ENCODE data around the gene ABLIM2. TPM values are rescaled to one million over a fixed set of nuclear protein-coding genes. Genes with fewer than 3 reads are reported as not detected.
A peak's percentile ranks its signal among the peaks of the same experiment; 100 is the strongest.

The ABLIM2 gene
- total RNA-seq, 2 donors from 2014 or later = 5.7 to 11.2 TPM

- H3K9me3 ChIP-seq = peaks cover 4 to 14% of the 10 kb centered on the region in 2 donors
- H3K4me3 ChIP-seq = no peak overlapping the region
- H3K27ac ChIP-seq = no peak overlapping the region
- no peaks in the 10 kb centered on the region for H3K4me1 ChIP-seq
- TF ChIP-seq CTCF (IDR thresholded peaks at IDR 0.05) = no peak
- no peak for DNase-seq (ENCODE audit: low spot score)
- no peaks in the 10 kb centered on the region for H3K36me3 ChIP-seq
- H3K27me3 ChIP-seq = no peaks in the 10 kb centered on the region
Observed at GRCh38 chr4:8171266-8171665, 12.7 kb upstream of the ABLIM2 start.

GRCh38 chr4:8170341-8170740 lies 11.7 kb upstream of the ABLIM2 start:
- Histone ChIP-seq H3K4me1 (no peaks in the 10 kb centered on the region), H3K27ac (no peak overlapping the region), H3K4me3 (no peak overlapping the region), H3K27me3 (no peaks in the 10 kb centered on the region), H3K36me3 (no peaks in the 10 kb centered on the region), H3K9me3 (peaks cover 4 to 14% of the 10 kb centered on the region in 2 donors)
- no peak for TF ChIP-seq CTCF (IDR thresholded peaks at IDR 0.05)
- DNase-seq (ENCODE audit: low spot score) = no peak

GRCh38 chr4:8169763-8170162 lies 11.2 kb upstream of the ABLIM2 start:
- no peak for DNase-seq (ENCODE audit: low spot score)
- H3K27me3 ChIP-seq = no peaks in the 10 kb centered on the region
- peaks cover 4 to 14% of the 10 kb centered on the region in 2 donors for H3K9me3 ChIP-seq
- H3K4me3 ChIP-seq = no peak overlapping the region
- H3K27ac ChIP-seq = no peak overlapping the region
- no peaks in the 10 kb centered on the region for H3K36me3 ChIP-seq
- no peak for TF ChIP-seq CTCF (IDR thresholded peaks at IDR 0.05)
- no peaks in the 10 kb centered on the region for H3K4me1 ChIP-seq

GRCh38 chr4:8168832-8169598 lies 10.4 kb upstream of the ABLIM2 start:
- TF ChIP-seq CTCF (IDR thresholded peaks at IDR 0.05) = no peak
- Histone ChIP-seq H3K36me3 (no peaks in the 10 kb centered on the region), H3K9me3 (peaks cover 4 to 14% of the 10 kb centered on the region in 2 donors), H3K4me1 (no peaks in the 10 kb centered on the region), H3K4me3 (no peak overlapping the region), H3K27ac (no peak overlapping the region), H3K27me3 (no peaks in the 10 kb centered on the region)
- no peak for DNase-seq (ENCODE audit: low spot score)

GRCh38 chr4:8168232-8168631 lies 9.6 kb upstream of the ABLIM2 start:
- Histone ChIP-seq H3K27ac (no peak overlapping the region), H3K36me3 (no peaks in the 10 kb centered on the region), H3K27me3 (no peaks in the 10 kb centered on the region), H3K4me1 (no peaks in the 10 kb centered on the region), H3K9me3 (peaks cover 4 to 14% of the 10 kb centered on the region in 2 donors), H3K4me3 (no peak overlapping the region)
- DNase-seq (ENCODE audit: low spot score) = no peak
- peak in 1 of 2 donors; percentile 37 for TF ChIP-seq CTCF (IDR thresholded peaks at IDR 0.05)

GRCh38 chr4:8167815-8168214 lies 9.2 kb upstream of the ABLIM2 start:
- H3K9me3 ChIP-seq = peaks cover 4 to 14% of the 10 kb centered on the region in 2 donors
- no peak for DNase-seq (ENCODE audit: low spot score)
- H3K27ac ChIP-seq = no peak overlapping the region
- no peaks in the 10 kb centered on the region for H3K27me3 ChIP-seq
- H3K36me3 ChIP-seq = no peaks in the 10 kb centered on the region
- no peak for TF ChIP-seq CTCF (IDR thresholded peaks at IDR 0.05)
- H3K4me1 ChIP-seq = no peaks in the 10 kb centered on the region
- no peak overlapping the region for H3K4me3 ChIP-seq
